ENCODE measurements around the gene ACOT8. TPM values are rescaled to one million over a fixed set of nuclear protein-coding genes. Genes with fewer than 3 reads are reported as not detected.
A peak's percentile ranks its signal among the peaks of the same experiment; 100 is the strongest.

Gene ACOT8
- polyA plus RNA-seq, 1 experiment: 27.0 TPM

DNA sequence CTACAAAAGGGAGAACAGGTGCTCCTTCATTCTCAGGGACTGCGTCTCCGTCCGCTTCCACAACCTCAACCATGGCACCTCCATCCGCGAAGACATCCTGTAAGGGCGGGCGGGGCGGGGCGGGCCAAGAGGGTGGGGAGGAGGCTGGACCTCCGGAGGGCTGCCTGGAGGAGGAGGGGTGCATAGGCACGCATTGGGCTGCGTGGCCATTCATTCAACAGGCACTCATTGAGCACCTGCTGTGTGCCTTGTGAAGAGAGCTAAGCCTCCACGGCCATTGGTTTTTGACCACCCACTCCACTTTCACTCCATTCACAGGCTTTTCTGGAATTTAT, 657 bp upstream of the ACOT8 start:
- Histone ChIP-seq H3K4me3 (ENCODE audit: low read depth, low read length) (peak overlapping the region; percentile 91), H3K9me3 (ENCODE audit: control insufficient read depth, insufficient read depth, low read length) (no peaks in the 10 kb centered on the region), H3K27me3 (ENCODE audit: control insufficient read depth, insufficient read depth, low read length) (no peaks in the 10 kb centered on the region), H3K27ac (ENCODE audit: low read depth, low read length) (no peak overlapping the region)
- no peak for DNase-seq (ENCODE audit: low read depth, low spot score)
- TF ChIP-seq, protein P1, sequence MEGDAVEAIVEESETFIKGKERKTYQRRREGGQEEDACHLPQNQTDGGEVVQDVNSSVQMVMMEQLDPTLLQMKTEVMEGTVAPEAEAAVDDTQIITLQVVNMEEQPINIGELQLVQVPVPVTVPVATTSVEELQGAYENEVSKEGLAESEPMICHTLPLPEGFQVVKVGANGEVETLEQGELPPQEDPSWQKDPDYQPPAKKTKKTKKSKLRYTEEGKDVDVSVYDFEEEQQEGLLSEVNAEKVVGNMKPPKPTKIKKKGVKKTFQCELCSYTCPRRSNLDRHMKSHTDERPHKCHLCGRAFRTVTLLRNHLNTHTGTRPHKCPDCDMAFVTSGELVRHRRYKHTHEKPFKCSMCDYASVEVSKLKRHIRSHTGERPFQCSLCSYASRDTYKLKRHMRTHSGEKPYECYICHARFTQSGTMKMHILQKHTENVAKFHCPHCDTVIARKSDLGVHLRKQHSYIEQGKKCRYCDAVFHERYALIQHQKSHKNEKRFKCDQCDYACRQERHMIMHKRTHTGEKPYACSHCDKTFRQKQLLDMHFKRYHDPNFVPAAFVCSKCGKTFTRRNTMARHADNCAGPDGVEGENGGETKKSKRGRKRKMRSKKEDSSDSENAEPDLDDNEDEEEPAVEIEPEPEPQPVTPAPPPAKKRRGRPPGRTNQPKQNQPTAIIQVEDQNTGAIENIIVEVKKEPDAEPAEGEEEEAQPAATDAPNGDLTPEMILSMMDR (IDR thresholded peaks at IDR 0.05; ENCODE audit: low read depth, low read length): no peak
- ChIA-PET POLR2A (no interaction called here), CTCF (interaction anchor here (0.8 to 1.1 kb wide), 2 partner anchors 10 to 32 kb away, joined by 3 to 4 read pairs; partner anchors contain the start of gene NEURL2)

DNA sequence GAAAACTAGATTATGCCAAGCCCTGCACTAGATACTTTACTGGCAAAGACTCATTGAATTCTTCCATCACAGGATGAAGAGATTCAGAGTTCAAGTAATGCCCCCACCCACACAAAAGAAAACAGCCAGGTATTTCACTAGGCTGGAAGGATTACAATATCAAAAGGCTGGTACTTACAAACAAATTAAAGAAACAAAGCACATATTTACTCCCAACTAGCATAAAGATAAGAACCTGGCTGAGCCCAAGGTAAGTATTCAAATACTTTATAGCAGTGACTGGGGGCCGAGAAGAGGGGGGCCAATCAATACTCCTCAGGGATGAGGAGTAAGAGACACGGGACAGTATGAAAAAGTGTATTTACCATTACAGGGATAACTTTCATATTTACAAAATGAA, 3.7 kb downstream of the ACOT8 start:
- Histone ChIP-seq H3K4me3 (ENCODE audit: low read depth, low read length) (no peak overlapping the region), H3K9me3 (ENCODE audit: control insufficient read depth, insufficient read depth, low read length) (no peaks in the 10 kb centered on the region), H3K27me3 (ENCODE audit: control insufficient read depth, insufficient read depth, low read length) (no peaks in the 10 kb centered on the region), H3K27ac (ENCODE audit: low read depth, low read length) (no peak overlapping the region)
- CTCF ChIA-PET: no interaction called here
- POLR2A ChIA-PET: no interaction called here
- TF ChIP-seq, protein P1 (IDR thresholded peaks at IDR 0.05; ENCODE audit: low read depth, low read length): no peak
- no peak for DNase-seq (ENCODE audit: low read depth, low spot score)

DNA sequence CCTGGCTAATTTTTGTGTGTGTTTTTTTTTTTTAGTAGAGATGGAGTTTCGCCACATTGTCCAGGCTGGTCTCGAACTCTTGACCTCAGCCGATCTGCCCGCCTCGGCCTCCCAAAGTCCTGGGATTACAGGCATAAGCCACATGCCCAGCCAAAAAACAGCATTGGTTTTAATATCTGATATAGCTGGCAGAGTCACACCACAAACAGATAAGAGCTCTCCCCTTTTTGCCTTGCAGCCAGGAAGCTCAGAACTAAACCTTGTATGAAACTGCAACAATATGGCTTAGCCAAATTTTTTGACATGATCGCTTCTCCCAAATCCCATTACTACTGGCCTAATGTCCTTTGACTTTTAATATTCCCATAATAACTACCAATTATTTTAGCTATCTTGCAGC, 4.9 kb downstream of the ACOT8 start:
- Histone ChIP-seq H3K27ac (ENCODE audit: low read depth, low read length) (no peak overlapping the region), H3K9me3 (ENCODE audit: control insufficient read depth, insufficient read depth, low read length) (no peaks in the 10 kb centered on the region), H3K4me3 (ENCODE audit: low read depth, low read length) (no peak overlapping the region), H3K27me3 (ENCODE audit: control insufficient read depth, insufficient read depth, low read length) (no peaks in the 10 kb centered on the region)
- ChIA-PET CTCF (no interaction called here), POLR2A (interaction anchor here (0.5 kb wide), 1 partner anchor 9 kb away, joined by 3 read pairs; no protein-coding TSS in a partner anchor)
- TF ChIP-seq, protein P1 (IDR thresholded peaks at IDR 0.05; ENCODE audit: low read depth, low read length): no peak
- DNase-seq (ENCODE audit: low read depth, low spot score): no peak

DNA sequence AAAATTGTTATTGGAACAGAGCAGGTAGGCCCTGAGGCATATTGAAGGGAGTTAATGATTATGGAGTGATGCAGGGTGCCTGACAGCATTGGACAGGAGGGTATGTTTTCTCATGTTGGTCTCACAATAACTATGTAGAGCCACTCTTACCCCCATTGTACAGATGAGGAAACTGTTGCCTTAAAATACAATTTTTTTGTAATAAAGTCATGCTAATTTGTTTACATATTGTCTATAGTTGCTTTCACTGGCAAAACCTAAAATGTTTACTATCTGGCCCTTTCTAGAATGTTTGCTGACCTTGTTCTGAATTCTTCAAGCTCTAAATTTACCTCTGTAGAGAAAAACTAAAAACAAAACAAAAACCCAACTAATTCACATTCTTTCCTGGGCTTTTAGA, 5.7 kb downstream of the ACOT8 start:
- TF ChIP-seq, protein P1 (IDR thresholded peaks at IDR 0.05; ENCODE audit: low read depth, low read length): no peak
- no peak overlapping the region for H3K4me3 ChIP-seq (ENCODE audit: low read depth, low read length)
- H3K9me3 ChIP-seq (ENCODE audit: control insufficient read depth, insufficient read depth, low read length): no peaks in the 10 kb centered on the region
- no peak overlapping the region for H3K27ac ChIP-seq (ENCODE audit: low read depth, low read length)
- CTCF ChIA-PET: no interaction called here
- no peaks in the 10 kb centered on the region for H3K27me3 ChIP-seq (ENCODE audit: control insufficient read depth, insufficient read depth, low read length)
- POLR2A ChIA-PET: no interaction called here
- no peak for DNase-seq (ENCODE audit: low read depth, low spot score)

DNA sequence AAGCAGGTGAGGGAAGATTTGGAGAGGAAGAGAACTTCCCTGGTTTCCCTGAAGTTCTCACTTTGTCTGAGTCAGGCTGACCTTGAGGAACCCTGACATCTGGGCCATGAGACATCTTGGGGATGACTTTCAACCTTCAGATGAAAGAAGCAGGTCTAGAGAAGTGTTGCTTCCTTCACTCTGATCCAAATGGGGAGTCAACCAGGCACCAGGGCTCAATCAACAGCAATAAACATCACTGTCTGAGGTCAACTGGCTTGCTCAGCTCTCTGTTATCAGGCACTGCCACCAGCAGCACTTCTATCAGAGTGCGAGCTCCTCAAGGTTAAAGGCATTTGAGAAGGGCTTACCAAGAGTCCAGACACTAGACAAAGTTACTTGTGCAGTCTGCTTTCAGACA, 6.3 kb downstream of the ACOT8 start:
- no peaks in the 10 kb centered on the region for H3K27me3 ChIP-seq (ENCODE audit: control insufficient read depth, insufficient read depth, low read length)
- no peak overlapping the region for H3K27ac ChIP-seq (ENCODE audit: low read depth, low read length)
- CTCF ChIA-PET: no interaction called here
- TF ChIP-seq, protein P1 (IDR thresholded peaks at IDR 0.05; ENCODE audit: low read depth, low read length): no peak
- H3K9me3 ChIP-seq (ENCODE audit: control insufficient read depth, insufficient read depth, low read length): no peaks in the 10 kb centered on the region
- POLR2A ChIA-PET: no interaction called here
- no peak for DNase-seq (ENCODE audit: low read depth, low spot score)
- H3K4me3 ChIP-seq (ENCODE audit: low read depth, low read length): no peak overlapping the region

All from AG04450 (cell line).